Measurements from ENCODE around the gene NR2F2.
A peak's percentile ranks its signal among the peaks of the same experiment; 100 is the strongest.

NR2F2 gene

DNA sequence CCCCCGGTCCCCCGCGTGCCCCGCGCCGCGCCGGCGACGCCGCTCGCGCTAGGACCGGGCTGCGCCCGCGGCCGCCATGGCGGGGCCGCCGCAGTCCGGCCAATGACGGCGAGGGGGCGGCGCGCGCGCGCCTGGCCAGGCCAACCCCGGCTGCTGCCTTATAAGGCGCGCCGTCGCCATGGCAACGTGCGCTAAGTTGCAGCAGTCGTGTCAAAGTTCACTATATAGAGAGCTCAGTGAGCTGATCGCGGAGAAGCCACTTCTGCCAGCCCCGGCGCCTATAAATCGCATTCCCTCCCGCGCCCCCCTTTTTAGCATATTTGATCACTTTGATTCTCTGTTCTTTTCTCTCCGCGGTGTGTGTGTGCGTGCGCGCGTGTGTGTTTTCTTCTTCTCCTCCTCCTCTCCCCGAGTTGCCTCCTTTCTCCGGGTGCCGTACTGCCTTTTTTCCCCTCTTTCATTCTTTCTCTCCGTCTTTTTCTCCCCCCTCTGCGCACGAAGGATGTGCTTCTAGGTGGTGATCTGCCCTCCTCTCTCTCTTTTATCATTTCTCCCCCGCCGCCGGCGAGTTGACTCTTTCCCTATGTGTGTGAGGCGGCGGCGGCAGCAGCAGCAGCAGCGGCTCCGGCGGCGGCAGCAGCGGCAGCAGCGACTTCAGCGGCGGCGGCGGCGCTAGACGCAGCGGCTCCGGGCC is at the start of gene NR2F2:
NR2F2 (plus strand) TSS at position 251 of the 694 bp plus-strand sequence. CDS start 1,406 bp downstream, outside the sequence.
- DNase-seq (ENCODE audit: low read depth, low spot score), result peak; percentile 99

- peak; percentile 98 for DNase-seq (ENCODE audit: low read depth, low spot score)
Measured at GRCh38 chr15:96285305-96285704, 45.2 kb upstream of the NR2F2 start.

- no peak for DNase-seq (ENCODE audit: low read depth, low spot score)
Measured at GRCh38 chr15:96285729-96286254, 44.7 kb upstream of the NR2F2 start.

DNA sequence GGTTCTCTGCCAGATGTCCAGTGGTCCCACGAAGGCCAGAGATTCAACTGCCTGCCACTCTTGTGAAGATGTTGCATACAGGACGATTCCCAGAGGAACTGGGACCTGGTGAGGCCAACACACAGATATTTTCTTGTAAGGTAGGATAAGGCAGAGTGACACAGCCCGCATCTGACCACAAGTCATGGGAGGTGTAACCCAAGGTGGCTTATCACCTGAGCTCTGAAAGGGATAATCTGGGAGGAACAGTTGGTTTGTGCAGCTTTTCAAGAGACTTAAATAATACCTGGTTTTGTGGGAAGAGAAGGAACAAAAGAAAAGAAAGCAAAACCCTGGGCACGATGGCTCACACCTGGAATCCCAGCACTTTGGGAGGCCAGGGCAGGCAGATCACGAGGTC is 39.8 kb upstream of the NR2F2 start:
- no peak for DNase-seq (ENCODE audit: low read depth, low spot score)

GRCh38 chr15:96292635-96293034 is 37.9 kb upstream of the NR2F2 start:
- no peak for DNase-seq (ENCODE audit: low read depth, low spot score)

DNA sequence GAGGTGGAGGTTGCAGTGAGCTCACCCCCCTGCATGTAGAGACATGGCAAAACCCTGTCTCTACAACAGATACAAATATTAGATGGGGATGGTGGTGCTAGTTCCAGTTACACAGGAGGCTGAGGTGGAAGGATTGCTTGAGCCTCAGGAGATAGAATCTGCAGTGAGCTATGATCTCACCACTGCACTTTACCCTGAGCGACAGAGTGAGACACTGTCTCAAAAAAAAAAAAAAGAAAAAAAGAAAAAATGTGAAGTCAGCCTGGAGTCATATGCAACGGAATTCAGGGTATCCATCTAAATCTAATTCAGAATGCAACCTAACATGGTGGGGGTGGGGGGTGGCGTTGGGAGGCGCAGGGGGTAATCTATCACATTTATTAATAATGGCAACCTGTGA is 37.1 kb upstream of the NR2F2 start:
- DNase-seq (ENCODE audit: low read depth, low spot score), result no peak

- DNase-seq (ENCODE audit: low read depth, low spot score), result no peak
Measured at GRCh38 chr15:96294766-96295165, 35.7 kb upstream of the NR2F2 start.

- DNase-seq (ENCODE audit: low read depth, low spot score), result no peak
Measured at GRCh38 chr15:96296264-96296663, 34.2 kb upstream of the NR2F2 start.

DNA sequence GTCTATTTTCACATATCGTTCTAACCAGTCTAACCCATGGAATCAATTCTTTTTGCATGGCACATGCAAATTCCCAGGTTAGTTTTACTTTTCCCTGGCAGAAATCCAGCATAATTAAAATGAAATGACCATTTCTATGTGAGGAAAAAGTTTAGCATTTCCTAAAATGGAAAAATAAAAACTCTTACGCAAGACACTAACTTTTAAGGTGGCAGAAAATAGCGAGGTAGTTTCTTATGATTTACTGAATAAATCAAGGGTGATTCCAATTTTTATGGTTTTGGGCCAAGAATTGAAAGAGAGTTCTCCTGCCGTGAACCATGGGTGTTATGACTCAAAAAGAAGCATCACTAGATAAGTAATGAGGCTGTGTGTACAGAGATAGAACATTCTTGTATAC is 32.7 kb upstream of the NR2F2 start:
- DNase-seq (ENCODE audit: low read depth, low spot score), result no peak

GRCh38 chr15:96298217-96298616 is 32.3 kb upstream of the NR2F2 start:
- no peak for DNase-seq (ENCODE audit: low read depth, low spot score)

- no peak for DNase-seq (ENCODE audit: low read depth, low spot score)
Measured at GRCh38 chr15:96300836-96301235, 29.7 kb upstream of the NR2F2 start.

- no peak for DNase-seq (ENCODE audit: low read depth, low spot score)
Measured at GRCh38 chr15:96303503-96304056, 26.9 kb upstream of the NR2F2 start.

- no peak for DNase-seq (ENCODE audit: low read depth, low spot score)
Measured at GRCh38 chr15:96304839-96305238, 25.7 kb upstream of the NR2F2 start.

GRCh38 chr15:96306321-96306720 is 24.2 kb upstream of the NR2F2 start:
- no peak for DNase-seq (ENCODE audit: low read depth, low spot score)

DNA sequence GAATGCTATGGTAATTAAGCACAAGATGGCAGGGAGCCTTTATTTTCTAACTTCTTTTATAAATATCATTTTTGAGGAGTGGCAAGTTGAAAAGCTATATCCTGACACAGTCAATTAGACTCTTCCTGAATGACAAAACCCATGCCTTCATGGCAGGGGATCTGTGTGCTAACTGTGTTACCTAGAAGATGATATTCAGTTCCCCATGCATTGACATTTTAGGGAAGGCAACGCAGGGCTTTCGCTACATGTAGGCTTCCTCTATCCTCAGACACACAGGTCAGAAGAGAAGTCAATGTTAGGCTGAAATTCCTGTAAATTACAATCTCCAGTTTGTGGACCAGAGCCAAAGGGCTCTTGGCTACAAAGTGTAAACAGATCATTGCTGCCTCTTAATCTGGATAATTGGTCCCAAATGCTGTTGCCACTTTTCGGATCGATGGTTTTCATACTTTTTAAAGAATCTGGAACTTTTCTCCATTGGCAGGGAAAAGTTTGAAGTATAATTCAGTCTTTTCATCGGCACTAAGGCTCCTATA is 22.6 kb upstream of the NR2F2 start:
- no peak for DNase-seq (ENCODE audit: low read depth, low spot score)

DNA sequence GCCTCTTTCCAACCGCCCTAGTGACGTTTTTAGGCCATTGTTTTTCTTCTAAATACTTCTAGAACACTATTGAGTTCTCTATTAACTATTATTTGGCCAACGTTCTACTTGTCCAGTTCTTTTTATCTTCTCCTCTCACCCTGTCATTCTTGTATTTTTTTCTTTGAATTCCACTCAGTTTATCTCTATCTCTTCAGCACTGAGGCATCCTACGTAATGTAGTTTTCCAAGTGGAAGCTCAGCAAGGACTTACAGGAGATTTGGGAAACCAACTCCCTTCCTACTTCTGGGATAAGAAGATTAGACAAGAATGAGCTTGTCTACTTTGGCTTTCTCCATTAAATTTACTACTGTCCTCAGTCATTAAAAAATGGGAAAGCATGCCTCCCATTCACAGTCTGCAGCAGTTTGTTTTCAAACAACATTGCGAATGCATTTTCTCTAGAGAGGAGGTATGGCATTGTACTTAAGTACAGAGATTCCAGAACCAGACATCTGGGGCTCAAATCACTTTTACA is 21.3 kb upstream of the NR2F2 start:
- DNase-seq (ENCODE audit: low read depth, low spot score), result no peak

GRCh38 chr15:96311256-96311955 is 19.1 kb upstream of the NR2F2 start:
- DNase-seq (ENCODE audit: low read depth, low spot score), result no peak

- DNase-seq (ENCODE audit: low read depth, low spot score), result no peak
Measured at GRCh38 chr15:96311956-96312294, 18.6 kb upstream of the NR2F2 start.

DNA sequence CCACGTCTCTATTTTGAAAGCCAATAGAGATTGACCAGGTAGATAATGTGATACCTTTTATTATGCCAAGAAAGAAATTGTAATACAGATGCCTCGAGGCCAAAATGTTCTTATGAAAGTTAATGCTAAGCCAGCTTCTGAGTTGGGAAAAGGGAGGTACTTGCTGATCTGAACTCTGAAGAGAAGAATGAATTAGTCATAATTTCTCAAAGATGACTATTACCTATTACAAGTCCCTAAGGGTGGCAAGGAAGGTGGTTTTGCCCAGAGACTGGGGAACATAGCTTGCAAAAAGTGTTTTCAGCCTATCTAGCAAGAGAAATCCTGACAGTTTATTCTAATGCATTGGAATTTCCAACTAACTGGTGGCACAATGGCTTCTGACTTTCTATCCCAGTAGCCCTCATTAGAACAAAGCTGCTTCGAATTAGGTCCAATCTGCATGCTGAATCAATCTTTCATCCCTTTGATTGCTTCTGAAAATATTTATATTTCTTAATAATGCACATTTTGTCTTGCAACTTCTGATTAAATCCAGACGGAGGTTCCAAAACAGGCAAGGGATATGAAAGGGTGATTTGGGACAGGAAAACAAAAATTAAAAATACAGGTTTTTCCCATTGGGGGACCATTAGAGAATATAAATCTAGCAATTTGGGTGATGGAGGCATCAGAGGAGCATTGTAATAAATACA is 17.7 kb upstream of the NR2F2 start:
- no peak for DNase-seq (ENCODE audit: low read depth, low spot score)

- DNase-seq (ENCODE audit: low read depth, low spot score), result no peak
Measured at GRCh38 chr15:96314518-96314917, 16.0 kb upstream of the NR2F2 start.

- no peak for DNase-seq (ENCODE audit: low read depth, low spot score)
Measured at GRCh38 chr15:96314963-96315362, 15.5 kb upstream of the NR2F2 start.

Data from smooth muscle cell of the brain vasculature (primary cell).